GM23338 (cell line): ENCODE measurements around the gene FAM228B. TPM values are rescaled to one million over a fixed set of nuclear protein-coding genes. Genes with fewer than 3 reads are reported as not detected.

Source experiments
- CREB1 ChIP-seq: fragments of 250-450 bp; sonication (Bioruptor Pico); IDR thresholded peaks from 2 replicates; pipeline ENCODE4 v1.5.0; 2020; ENCODE audit warnings: low read depth, mild to moderate bottlenecking, moderate library complexity
- EZH2 ChIP-seq: fragments of 200-600 bp; sonication (generic); IDR thresholded peaks from one replicate; pipeline ENCODE4 v1.8.0; 2017; ENCODE audit warnings: antibody characterized with exemption, mild to moderate bottlenecking, low read depth; ENCODE audit not compliant: unreplicated experiment
- EZH2phosphoT487 ChIP-seq: fragments of 200-600 bp; sonication (generic); IDR thresholded peaks from one replicate; pipeline ENCODE4 v1.8.1; 2018; ENCODE audit warnings: antibody characterized with exemption; ENCODE audit not compliant: unreplicated experiment
- JUNB ChIP-seq: IDR thresholded peaks from one replicate; pipeline ENCODE4 v1.6.1; 2016; ENCODE audit warnings: antibody characterized with exemption; ENCODE audit not compliant: unreplicated experiment
- NANOG ChIP-seq: IDR thresholded peaks from 2 replicates; pipeline ENCODE4 v1.6.1; 2016; ENCODE audit warnings: antibody characterized with exemption, borderline replicate concordance
- POLR2AphosphoS5 ChIP-seq: IDR thresholded peaks from 2 replicates; pipeline ENCODE4 v1.6.1; 2016; ENCODE audit warnings: antibody characterized with exemption, low read depth
- STAT1 ChIP-seq: IDR thresholded peaks from one replicate; pipeline ENCODE4 v1.6.1; 2016; ENCODE audit warnings: antibody characterized with exemption; ENCODE audit not compliant: unreplicated experiment
- ZNF114 ChIP-seq: fragments of 250-450 bp; sonication (Bioruptor Pico); IDR thresholded peaks from 2 replicates; pipeline ENCODE4 v1.5.0; 2020; ENCODE audit warnings: mild to moderate bottlenecking, moderate library complexity
- ZNF331 ChIP-seq: fragments of 250-450 bp; sonication (Bioruptor Pico); IDR thresholded peaks from 2 replicates; pipeline ENCODE4 v1.5.0; 2020; ENCODE audit warnings: low read depth, mild to moderate bottlenecking, moderate library complexity
- polyA plus RNA-seq: library from polyadenylated mRNA; unstranded; fragments of >200 nt; fragmentation: Nextera tagmentation; extraction: Ambion mirVana; gene quantifications from 2 replicates; pipeline ENCODE4 v1.2.1, GENCODE V29; 2016
- total RNA-seq: library from RNA; depleted of rRNA; stranded (reverse); fragments of >200 nt; shearing (Covaris generic); gene quantifications from 2 replicates; pipeline ENCODE4 v1.2.3, GENCODE V29; 2014; rRNA removed
- TF ChIP-seq, protein P1 (sequence below): IDR thresholded peaks from one replicate; pipeline ENCODE4 v1.6.1; 2018; ENCODE audit warnings: antibody characterized with exemption; ENCODE audit not compliant: unreplicated experiment
- TF ChIP-seq, protein P2 (sequence below), 2 experiments: fragments of 200-600 bp in 1 of 2; sonication (generic) in 1 of 2; conservative IDR thresholded peaks; 2 replicates each; pipeline versions ENCODE4 v1.5.1 to v1.6.1; 2016 to 2017; ENCODE audit warnings: antibody characterized with exemption in 2 of 2, low read depth in 2 of 2, mild to moderate bottlenecking in 2 of 2, moderate library complexity in 1 of 2
- TF ChIP-seq, protein P3 (sequence below): IDR thresholded peaks from 2 replicates; pipeline ENCODE4 v1.6.1; 2016; ENCODE audit warnings: antibody characterized with exemption

FAM228B gene
- total and polyA plus RNA-seq, 2 experiments from 2014 or later, result 3.4 to 7.9 TPM

DNA sequence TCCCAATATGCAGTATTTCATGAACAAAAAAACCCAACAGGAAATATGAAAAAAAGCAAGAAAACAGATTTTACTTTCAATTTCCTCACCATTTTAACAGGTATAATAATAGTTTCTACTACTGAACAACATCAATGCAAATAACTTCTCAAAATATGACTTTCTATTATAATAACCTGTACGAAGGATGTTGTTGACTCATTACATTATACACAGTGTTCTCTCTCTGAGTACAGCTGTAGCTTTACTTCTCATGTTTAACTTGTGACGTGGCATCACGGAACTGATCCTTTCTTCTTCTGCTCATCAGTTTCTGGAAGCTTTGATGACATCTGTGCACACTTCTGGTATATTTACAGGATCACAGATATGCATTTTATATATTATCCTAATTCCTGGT lies 91.6 kb downstream of the FAM228B start (continued):
- TF ChIP-seq, protein P1, sequence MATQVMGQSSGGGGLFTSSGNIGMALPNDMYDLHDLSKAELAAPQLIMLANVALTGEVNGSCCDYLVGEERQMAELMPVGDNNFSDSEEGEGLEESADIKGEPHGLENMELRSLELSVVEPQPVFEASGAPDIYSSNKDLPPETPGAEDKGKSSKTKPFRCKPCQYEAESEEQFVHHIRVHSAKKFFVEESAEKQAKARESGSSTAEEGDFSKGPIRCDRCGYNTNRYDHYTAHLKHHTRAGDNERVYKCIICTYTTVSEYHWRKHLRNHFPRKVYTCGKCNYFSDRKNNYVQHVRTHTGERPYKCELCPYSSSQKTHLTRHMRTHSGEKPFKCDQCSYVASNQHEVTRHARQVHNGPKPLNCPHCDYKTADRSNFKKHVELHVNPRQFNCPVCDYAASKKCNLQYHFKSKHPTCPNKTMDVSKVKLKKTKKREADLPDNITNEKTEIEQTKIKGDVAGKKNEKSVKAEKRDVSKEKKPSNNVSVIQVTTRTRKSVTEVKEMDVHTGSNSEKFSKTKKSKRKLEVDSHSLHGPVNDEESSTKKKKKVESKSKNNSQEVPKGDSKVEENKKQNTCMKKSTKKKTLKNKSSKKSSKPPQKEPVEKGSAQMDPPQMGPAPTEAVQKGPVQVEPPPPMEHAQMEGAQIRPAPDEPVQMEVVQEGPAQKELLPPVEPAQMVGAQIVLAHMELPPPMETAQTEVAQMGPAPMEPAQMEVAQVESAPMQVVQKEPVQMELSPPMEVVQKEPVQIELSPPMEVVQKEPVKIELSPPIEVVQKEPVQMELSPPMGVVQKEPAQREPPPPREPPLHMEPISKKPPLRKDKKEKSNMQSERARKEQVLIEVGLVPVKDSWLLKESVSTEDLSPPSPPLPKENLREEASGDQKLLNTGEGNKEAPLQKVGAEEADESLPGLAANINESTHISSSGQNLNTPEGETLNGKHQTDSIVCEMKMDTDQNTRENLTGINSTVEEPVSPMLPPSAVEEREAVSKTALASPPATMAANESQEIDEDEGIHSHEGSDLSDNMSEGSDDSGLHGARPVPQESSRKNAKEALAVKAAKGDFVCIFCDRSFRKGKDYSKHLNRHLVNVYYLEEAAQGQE, result no peak
- TF ChIP-seq CREB1 (CRISPR knock-in tag), result no peak
- TF ChIP-seq JUNB, result no peak
- no peak for TF ChIP-seq POLR2AphosphoS5
- no peak for TF ChIP-seq STAT1
- no peak for TF ChIP-seq NANOG
- TF ChIP-seq, protein P2, sequence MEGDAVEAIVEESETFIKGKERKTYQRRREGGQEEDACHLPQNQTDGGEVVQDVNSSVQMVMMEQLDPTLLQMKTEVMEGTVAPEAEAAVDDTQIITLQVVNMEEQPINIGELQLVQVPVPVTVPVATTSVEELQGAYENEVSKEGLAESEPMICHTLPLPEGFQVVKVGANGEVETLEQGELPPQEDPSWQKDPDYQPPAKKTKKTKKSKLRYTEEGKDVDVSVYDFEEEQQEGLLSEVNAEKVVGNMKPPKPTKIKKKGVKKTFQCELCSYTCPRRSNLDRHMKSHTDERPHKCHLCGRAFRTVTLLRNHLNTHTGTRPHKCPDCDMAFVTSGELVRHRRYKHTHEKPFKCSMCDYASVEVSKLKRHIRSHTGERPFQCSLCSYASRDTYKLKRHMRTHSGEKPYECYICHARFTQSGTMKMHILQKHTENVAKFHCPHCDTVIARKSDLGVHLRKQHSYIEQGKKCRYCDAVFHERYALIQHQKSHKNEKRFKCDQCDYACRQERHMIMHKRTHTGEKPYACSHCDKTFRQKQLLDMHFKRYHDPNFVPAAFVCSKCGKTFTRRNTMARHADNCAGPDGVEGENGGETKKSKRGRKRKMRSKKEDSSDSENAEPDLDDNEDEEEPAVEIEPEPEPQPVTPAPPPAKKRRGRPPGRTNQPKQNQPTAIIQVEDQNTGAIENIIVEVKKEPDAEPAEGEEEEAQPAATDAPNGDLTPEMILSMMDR (conservative IDR thresholded peaks at IDR 0.05; ENCODE audit: low read depth in 2 of 2), result no peak
- TF ChIP-seq, protein P3, sequence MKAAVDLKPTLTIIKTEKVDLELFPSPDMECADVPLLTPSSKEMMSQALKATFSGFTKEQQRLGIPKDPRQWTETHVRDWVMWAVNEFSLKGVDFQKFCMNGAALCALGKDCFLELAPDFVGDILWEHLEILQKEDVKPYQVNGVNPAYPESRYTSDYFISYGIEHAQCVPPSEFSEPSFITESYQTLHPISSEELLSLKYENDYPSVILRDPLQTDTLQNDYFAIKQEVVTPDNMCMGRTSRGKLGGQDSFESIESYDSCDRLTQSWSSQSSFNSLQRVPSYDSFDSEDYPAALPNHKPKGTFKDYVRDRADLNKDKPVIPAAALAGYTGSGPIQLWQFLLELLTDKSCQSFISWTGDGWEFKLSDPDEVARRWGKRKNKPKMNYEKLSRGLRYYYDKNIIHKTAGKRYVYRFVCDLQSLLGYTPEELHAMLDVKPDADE, result no peak
- TF ChIP-seq EZH2phosphoT487, result no peak
- TF ChIP-seq ZNF114 (CRISPR knock-in tag), result no peak
- no peak for TF ChIP-seq EZH2
- no peak for TF ChIP-seq ZNF331 (CRISPR knock-in tag)

Other genes starting within 250 kb of the FAM228B start
- 19.3 and 24.3 TPM in 2 replicates for gene ATAD2B, start 196.3 kb upstream of the FAM228B start, total RNA-seq
- gene ATAD2B, start 196.3 kb upstream of the FAM228B start, polyA plus RNA-seq, result 10.2 and 12.4 TPM in 2 replicates
- gene UBXN2A, start 183.0 kb upstream of the FAM228B start, total RNA-seq, result 12.1 and 17.7 TPM in 2 replicates
- 11.5 and 12.9 TPM in 2 replicates for gene UBXN2A, start 183.0 kb upstream of the FAM228B start, polyA plus RNA-seq
- 0.21 TPM in 1 of 2 replicates, not detected in the other for gene MFSD2B, start 113.4 kb upstream of the FAM228B start, total RNA-seq
- 0.82 and 2.3 TPM in 2 replicates for gene MFSD2B, start 113.4 kb upstream of the FAM228B start, polyA plus RNA-seq
- 28.6 and 29.6 TPM in 2 replicates for gene WDCP, start 76.1 kb upstream of the FAM228B start, total RNA-seq
- gene WDCP, start 76.1 kb upstream of the FAM228B start, polyA plus RNA-seq, result 7.1 and 10.5 TPM in 2 replicates
- 48.2 and 51.3 TPM in 2 replicates for gene FKBP1B, start 73.7 kb upstream of the FAM228B start, total RNA-seq
- 75.7 and 77.1 TPM in 2 replicates for gene FKBP1B, start 73.7 kb upstream of the FAM228B start, polyA plus RNA-seq
- gene SF3B6, start 47.1 kb upstream of the FAM228B start, total RNA-seq, result 140 and 172 TPM in 2 replicates
- gene SF3B6, start 47.1 kb upstream of the FAM228B start, polyA plus RNA-seq, result 565 and 610 TPM in 2 replicates
- 35.7 and 36.5 TPM in 2 replicates for gene TP53I3, start 38.6 kb upstream of the FAM228B start, total RNA-seq
- gene TP53I3, start 38.6 kb upstream of the FAM228B start, polyA plus RNA-seq, result 24.2 and 27.8 TPM in 2 replicates
- 0.28 TPM in 1 of 2 replicates, not detected in the other for gene PFN4, start 135 bp upstream of the FAM228B start, total RNA-seq
- gene PFN4, start 135 bp upstream of the FAM228B start, polyA plus RNA-seq, result not detected in 2 replicates
- 0.12 and 0.35 TPM in 2 replicates for gene FAM228A, start 51.6 kb downstream of the FAM228B start, total RNA-seq
- gene FAM228A, start 51.6 kb downstream of the FAM228B start, polyA plus RNA-seq, result 0.11 and 0.49 TPM in 2 replicates
- 14.0 and 17.1 TPM in 2 replicates for gene ITSN2, start 237.1 kb downstream of the FAM228B start, total RNA-seq
- 15.5 and 17.8 TPM in 2 replicates for gene ITSN2, start 237.1 kb downstream of the FAM228B start, polyA plus RNA-seq